DOHH2 (cell line): ENCODE data around the gene GCNT4.

Experiments
- EZH2phosphoT487 ChIP-seq: fragments of 200-600 bp; sonication (generic); IDR thresholded peaks from 2 replicates; pipeline ENCODE4 v1.6.1; 2017; ENCODE audit warnings: borderline replicate concordance, mild to moderate bottlenecking, antibody characterized with exemption, low read length, moderate library complexity, mixed read lengths
- TF ChIP-seq, protein P1 (sequence below): fragments of 200-600 bp; sonication (generic); IDR thresholded peaks from one replicate; pipeline ENCODE4 v1.5.1; 2014; ENCODE audit warnings: antibody characterized with exemption, mild to moderate bottlenecking, low read depth, low read length; ENCODE audit not compliant: poor library complexity, severe bottlenecking

DNA sequence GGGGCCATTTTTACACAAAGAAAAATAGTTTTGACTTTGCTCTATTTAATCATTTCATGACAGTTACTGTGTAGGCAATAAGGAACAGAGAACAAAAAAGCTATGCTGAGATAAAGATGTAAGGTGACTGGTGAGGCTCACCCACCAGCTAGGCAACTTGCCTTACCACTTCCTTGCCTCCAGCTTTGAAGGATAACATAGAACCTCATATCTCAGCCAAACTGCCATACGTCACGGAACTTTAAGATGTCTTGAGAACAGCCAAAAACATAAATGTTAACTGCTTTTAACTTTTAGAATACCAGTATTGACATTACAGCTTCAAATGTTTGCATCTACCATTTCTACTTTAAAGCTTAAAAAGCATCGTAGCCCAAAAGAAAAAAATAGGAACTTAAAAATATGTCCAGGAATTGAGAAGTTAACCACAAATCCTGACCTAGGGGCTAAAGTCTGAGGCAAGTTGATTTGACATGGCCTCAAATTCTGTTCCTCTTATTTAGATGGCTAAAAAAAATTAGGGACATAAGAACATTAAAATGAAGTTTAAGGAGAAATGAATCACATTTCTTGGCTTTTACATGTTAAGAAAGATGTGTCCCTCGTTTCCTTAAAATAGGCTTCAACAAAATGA, 7.7 kb upstream of the GCNT4 start:
- TF ChIP-seq, protein P1, sequence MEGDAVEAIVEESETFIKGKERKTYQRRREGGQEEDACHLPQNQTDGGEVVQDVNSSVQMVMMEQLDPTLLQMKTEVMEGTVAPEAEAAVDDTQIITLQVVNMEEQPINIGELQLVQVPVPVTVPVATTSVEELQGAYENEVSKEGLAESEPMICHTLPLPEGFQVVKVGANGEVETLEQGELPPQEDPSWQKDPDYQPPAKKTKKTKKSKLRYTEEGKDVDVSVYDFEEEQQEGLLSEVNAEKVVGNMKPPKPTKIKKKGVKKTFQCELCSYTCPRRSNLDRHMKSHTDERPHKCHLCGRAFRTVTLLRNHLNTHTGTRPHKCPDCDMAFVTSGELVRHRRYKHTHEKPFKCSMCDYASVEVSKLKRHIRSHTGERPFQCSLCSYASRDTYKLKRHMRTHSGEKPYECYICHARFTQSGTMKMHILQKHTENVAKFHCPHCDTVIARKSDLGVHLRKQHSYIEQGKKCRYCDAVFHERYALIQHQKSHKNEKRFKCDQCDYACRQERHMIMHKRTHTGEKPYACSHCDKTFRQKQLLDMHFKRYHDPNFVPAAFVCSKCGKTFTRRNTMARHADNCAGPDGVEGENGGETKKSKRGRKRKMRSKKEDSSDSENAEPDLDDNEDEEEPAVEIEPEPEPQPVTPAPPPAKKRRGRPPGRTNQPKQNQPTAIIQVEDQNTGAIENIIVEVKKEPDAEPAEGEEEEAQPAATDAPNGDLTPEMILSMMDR, result no peak
- no peak for TF ChIP-seq EZH2phosphoT487
